T1000 (cell line): ENCODE data around the gene NSMCE1.

Experiments
- DNase-seq: peaks from one replicate; lab custom pipeline; 2025; ENCODE audit warnings: mixed read lengths; lab: John Stamatoyannopoulos, UW

Gene NSMCE1

DNA sequence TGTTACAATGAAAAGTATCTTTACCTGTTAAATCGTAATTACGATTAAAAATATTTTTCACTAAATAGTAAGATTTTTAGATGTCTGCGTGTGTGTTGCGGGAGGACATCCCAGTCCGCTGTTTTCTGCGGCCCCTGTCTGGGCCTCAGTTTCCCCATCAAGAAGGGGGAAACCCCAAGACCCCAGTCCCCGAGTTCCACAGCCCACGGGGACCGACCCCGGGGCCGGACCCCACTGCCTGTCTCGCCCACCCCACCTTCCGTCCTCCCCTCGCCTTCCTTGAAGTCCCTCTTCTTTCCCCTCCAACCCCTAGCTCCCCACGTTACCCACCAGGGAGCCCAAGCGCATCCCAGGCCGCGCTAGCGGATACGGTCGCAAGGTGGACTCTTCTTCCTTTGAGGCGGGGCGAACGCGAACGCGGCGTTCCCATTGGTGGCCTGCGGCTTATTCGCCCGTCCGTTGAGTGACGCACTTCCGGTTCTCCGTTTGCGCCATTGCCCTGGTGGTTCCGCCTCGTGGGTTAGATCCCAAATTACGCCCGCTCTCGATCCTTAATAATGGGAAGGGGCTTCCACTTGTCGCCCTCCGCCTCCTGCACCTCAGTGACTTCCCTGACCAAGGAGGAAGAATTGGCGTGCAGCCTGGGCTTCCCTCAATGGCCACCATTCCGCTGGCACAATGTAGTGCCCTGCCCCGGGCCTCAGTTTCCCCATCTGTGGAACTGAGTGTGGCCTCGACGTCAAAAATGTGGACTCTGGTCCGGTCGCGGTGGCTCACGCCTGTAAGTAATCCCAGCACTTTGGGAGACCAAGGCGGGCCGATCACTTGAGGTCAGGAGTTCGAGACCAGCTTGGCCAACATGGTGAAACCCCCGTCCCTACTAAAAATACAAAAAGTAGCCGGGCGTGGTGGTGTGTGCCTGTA, at the start of gene NSMCE1:
Gene NSMCE1, minus strand, starts transcription at position 397 of the 924 bp plus-strand sequence. CDS start 11,202 bp downstream, outside the sequence.
- DNase-seq: peak; percentile 94

GRCh38 chr16:27317738-27318391, 49.3 kb upstream of the NSMCE1 start:
- no peak for DNase-seq

DNA sequence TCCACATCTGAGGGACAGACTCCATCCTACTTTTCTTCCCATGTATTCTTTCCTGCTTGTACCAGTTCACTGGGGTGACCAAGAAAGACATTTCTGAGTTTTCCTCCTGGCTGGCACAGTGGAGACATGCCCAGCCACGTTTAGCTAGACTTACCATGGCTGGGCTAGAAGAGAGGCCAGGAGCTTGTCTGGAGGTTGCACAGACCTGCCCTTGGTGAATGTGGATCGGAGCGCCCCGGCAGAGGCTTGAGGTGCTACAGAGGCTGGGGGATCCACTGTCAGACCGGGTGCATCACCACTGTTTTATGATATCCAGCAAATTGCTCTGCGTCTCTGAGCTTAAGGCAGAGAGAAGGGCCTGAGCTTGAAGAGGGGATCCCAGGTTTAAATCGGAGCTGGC, 48.7 kb upstream of the NSMCE1 start:
- DNase-seq: no peak

DNA sequence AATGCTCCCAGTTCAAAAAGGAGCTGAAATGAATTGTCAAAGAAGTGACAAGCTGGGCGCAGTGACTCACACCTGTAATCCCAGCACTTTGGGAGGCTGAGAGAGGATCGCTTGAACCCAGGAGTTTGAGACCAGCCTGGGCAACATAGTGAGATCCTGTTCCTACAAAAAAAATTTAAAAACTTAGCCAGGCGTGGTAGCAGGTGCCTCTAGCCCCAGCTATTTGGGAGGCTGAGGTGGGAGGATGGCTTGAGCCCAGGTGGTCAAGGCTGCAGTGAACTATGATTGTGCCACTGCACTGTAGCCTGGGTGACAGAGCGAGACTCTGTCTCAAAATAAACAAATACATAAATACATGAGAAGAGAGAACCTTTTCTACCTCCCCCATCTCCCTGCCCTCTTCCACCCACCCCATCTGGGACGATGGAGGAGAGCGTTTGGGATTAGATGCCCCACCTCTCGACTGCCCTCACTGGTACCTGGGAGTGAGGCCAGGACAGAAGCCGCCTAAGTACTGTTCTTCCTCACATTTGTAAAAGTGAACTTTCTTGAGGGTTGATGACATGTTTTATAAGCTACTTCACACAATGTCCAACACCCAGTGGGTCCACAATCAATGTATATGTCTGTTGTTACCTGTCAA, 47.6 kb upstream of the NSMCE1 start:
- no peak for DNase-seq

DNA sequence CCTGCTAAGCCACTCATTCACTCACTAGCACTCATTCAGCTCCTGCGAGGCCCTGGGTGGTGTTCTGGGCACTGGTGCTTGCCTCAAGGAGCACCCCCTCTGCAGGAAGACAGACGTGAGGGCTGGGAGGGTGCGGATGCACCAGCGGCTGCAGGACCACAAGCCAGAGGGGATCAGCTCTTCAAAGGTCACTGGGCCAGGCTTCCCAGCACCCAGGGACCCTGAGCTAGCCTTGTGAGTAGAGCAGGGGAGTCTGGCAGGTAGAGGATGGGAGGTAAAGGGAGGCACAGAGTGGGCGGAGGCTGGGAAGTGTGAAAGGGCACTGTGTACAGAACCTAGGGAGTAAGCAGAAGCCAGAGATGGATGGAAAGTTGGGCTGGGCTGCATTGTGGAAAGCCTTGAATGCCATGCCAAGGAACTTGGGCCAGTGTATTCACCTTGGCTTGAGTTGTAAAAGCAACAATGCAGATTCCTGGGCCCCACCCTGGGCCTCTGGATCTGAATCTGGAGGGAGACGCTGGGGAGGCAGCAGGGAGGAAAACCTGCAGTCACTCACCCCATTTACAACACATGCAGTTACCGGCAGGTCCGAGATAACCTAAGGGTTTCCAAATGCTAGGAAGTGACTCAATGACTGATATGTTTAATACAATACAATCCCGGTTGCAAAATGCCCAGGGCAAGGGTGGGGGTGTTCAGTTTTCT, 46.9 kb upstream of the NSMCE1 start:
- peak; percentile 52 for DNase-seq

DNA sequence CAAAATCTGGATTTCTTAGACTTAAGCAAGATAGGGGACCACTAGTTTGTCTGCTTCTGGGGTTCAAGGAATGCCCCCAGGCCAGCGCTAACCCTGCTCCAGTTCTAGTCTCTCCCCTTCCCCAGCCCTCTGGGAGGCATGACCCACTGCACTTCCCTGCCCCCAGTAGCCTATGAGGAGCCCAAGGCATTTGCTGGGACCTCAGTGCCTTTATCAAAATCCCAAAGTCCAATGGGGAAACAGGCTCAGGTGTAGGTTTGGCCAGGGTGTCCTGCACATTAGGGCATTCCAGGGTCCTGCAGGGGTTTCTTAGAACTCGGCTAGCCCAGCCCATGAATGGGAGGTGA, 46.4 kb upstream of the NSMCE1 start:
- no peak for DNase-seq

- peak; percentile 71 for DNase-seq
Observed at GRCh38 chr16:27314161-27314723, 45.7 kb upstream of the NSMCE1 start.

GRCh38 chr16:27313422-27314160, 45.0 kb upstream of the NSMCE1 start, which contains the start of gene IL4R:
Gene IL4R (plus strand): TSS chr16:27313974. CDS start chr16:27340204, 26,230 bp downstream.
- peak; percentile 30 for DNase-seq

DNA sequence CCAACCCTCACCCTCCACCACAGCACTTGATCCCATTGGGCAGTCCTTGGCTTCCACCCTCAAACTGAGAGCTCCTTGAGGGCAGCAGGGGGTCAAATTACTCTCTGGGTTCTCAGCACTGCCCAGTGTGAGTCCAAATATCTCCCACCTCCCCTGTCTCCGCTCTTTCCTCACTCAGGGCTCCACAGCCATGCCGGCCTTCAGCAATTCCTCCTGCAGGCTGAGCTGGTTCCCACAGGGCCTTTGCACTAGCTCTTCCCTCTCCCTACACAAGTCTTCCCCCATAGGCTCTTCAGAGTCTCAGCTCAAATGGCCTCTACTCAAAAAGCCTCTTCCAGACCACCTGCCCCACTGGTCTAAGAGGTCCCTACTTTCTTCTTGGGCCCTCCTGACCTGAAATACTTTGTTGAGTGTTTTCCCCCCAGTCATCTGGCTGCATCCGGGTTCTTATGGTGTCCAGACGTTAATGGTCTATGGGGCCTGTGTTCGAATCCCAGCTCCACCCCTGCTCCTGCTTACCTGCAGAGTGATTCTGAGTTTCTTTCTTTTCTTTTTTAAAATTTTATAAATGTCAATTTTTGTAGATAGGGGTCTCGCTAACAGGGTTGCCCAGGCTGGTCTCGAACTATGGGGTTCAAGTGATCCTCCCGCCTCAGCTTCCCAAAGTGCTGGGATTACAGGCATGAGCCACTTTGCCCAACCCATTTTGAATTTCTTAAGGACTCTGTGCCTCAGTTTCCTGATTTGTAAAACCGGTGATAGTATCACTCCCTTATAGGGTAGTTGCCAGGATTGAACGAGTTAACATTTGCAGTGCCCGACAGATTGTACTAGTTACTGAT, 44.2 kb upstream of the NSMCE1 start:
- no peak for DNase-seq

- DNase-seq: no peak
Observed at GRCh38 chr16:27311897-27312303, 43.3 kb upstream of the NSMCE1 start.

DNA sequence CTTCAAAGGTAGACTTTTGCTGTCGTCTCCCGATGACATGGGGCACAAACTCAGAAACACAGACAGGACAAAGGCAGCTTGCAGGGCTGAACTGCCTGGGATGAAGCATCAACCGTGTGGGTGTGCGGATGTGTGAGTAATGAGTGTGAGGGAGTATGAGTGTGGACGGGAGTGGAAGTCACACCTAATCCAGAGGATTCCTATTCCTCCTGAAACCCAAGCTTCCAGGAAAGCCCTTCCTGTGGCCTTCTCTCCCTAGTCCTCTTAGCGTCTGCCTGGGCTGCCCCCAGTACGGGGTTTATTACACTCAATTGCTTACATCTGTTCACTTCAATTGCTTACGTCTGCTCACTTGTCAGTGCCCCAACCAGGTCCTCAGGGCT, 42.9 kb upstream of the NSMCE1 start:
- DNase-seq: no peak

GRCh38 chr16:27310576-27311447, 42.2 kb upstream of the NSMCE1 start:
- DNase-seq: no peak

GRCh38 chr16:27308792-27309191, 40.2 kb upstream of the NSMCE1 start:
- no peak for DNase-seq

GRCh38 chr16:27305839-27306442, 37.4 kb upstream of the NSMCE1 start:
- no peak for DNase-seq

DNA sequence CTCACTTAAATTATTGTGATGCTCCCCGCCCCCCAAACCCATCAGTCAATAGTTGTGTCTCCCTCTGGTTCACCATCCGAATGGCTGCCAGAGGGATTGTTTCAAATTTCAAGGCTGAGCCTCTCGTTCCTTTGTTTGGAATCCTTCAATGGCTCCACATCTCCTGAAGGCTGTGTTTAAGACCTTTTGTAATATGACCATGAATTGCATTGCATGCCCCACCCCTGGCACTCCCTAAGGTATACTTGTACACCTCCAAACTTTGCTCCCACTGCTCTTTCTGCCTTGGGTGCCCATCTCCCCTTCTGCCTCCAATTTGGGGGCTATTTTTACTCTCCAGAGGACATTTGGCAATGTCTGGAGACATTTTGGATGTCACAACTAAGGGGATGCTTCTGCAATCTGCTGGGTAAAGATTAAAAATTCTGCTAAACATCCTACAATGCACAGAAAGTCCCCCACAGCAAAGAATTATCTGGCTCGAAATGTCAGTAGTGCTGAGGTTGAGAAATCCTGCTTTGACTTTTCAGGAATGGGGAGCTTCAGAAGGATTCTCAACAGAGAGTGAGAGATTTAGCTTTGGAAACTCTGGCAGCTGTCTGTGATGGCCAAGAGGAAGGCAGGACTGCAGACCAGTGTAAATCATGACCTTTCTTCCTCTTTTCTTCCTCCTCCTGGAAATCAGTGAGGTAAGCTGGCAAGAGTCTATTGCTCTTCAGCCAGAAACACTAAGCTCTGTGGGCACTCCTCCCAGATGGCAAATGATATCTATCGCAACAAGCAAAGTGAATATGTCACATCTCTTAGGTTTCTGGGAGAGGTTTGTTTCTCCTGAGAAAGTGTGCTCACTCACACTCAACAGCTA, 36.5 kb upstream of the NSMCE1 start:
- no peak for DNase-seq

- DNase-seq: no peak
Observed at GRCh38 chr16:27304102-27304501, 35.5 kb upstream of the NSMCE1 start.

GRCh38 chr16:27303256-27304100, 34.9 kb upstream of the NSMCE1 start:
- DNase-seq: no peak
